Measurements from ENCODE around the gene SAXO1.

SAXO1 gene

GRCh38 chr9:18881758-18882157 is 151.3 kb downstream of the SAXO1 start:
- TF ChIP-seq CTCF (conservative IDR thresholded peaks at IDR 0.05; ENCODE audit: low read depth, low read length) = no peak
- Histone ChIP-seq H3K27me3 (ENCODE audit: insufficient read depth, low read depth) (no peaks in the 10 kb centered on the region), H3K4me1 (ENCODE audit: low read depth, poor library complexity, severe bottlenecking) (no peaks in the 10 kb centered on the region), H3K36me3 (ENCODE audit: insufficient read depth) (no peaks in the 10 kb centered on the region), H3K9ac (no peak overlapping the region), H2AFZ (ENCODE audit: low read depth) (no peak overlapping the region), H3K4me3 (IDR thresholded peaks at IDR 0.05; ENCODE audit: insufficient read depth, low read depth, low read length) (no peak overlapping the region), H3K4me2 (no peak overlapping the region), H3K27ac (no peak overlapping the region), H4K20me1 (ENCODE audit: insufficient read depth) (no peaks in the 10 kb centered on the region), H3K79me2 (ENCODE audit: insufficient read depth, low read depth) (no peaks in the 10 kb centered on the region)

- no peak overlapping the region for H3K9ac ChIP-seq
- TF ChIP-seq CTCF (conservative IDR thresholded peaks at IDR 0.05; ENCODE audit: low read depth, low read length) = no peak
- H4K20me1 ChIP-seq (ENCODE audit: insufficient read depth) = no peaks in the 10 kb centered on the region
- H3K4me3 ChIP-seq (IDR thresholded peaks at IDR 0.05; ENCODE audit: insufficient read depth, low read depth, low read length) = no peak overlapping the region
- H3K79me2 ChIP-seq (ENCODE audit: insufficient read depth, low read depth) = no peaks in the 10 kb centered on the region
- no peak overlapping the region for H3K27ac ChIP-seq
- no peak overlapping the region for H2AFZ ChIP-seq (ENCODE audit: low read depth)
- H3K4me1 ChIP-seq (ENCODE audit: low read depth, poor library complexity, severe bottlenecking) = peaks cover 8% of the 10 kb centered on the region
- H3K4me2 ChIP-seq = no peak overlapping the region
- no peaks in the 10 kb centered on the region for H3K27me3 ChIP-seq (ENCODE audit: insufficient read depth, low read depth)
- H3K36me3 ChIP-seq (ENCODE audit: insufficient read depth) = no peaks in the 10 kb centered on the region
Measured at GRCh38 chr9:18877984-18878383, 155.0 kb downstream of the SAXO1 start.

Data from KMS-11 (cell line).